Kidney epithelial cell (primary cell): ENCODE results near the gene INCENP. TPM values are rescaled to one million over a fixed set of nuclear protein-coding genes. Genes with fewer than 3 reads are reported as not detected.
A peak's percentile ranks its signal among the peaks of the same experiment; 100 is the strongest.
"Not testable (repeated sequence)": the region's sequence is repeated elsewhere in the genome, so short reads cannot be mapped to it uniquely, and the experiment has no call there.

Source experiments
- DNase-seq: peaks from one replicate; pipeline ENCODE4 v3.0.0-alpha.2; 2010; ENCODE audit warnings: low read depth
- H3K27me3 ChIP-seq: 2 replicates; pipeline ENCODE4 v1.6.0; 2011; ENCODE audit warnings: low read length; ENCODE audit not compliant: control insufficient read depth, insufficient read depth
- H3K36me3 ChIP-seq: 2 replicates; pipeline ENCODE4 v1.5.1; 2011; ENCODE audit warnings: low read length; ENCODE audit not compliant: control insufficient read depth, insufficient read depth
- H3K4me3 ChIP-seq: 2 replicates; pipeline ENCODE4 v1.5.1; 2011; ENCODE audit warnings: low read depth, mild to moderate bottlenecking, control low read depth, low read length
- CTCF ChIP-seq: IDR thresholded peaks from 2 replicates; pipeline ENCODE4 v1.5.1; 2011; ENCODE audit warnings: mild to moderate bottlenecking, moderate library complexity, low read length, control low read depth, inconsistent platforms; ENCODE audit not compliant: insufficient read depth, poor library complexity, severe bottlenecking
- total RNA-seq: library from RNA; depleted of rRNA; stranded (reverse); fragments of >200 nt; gene quantifications from 2 replicates; pipeline ENCODE4 v1.2.3, GENCODE V29; 2015

INCENP gene
- total RNA-seq: 16.1 and 18.8 TPM in 2 replicates

DNA sequence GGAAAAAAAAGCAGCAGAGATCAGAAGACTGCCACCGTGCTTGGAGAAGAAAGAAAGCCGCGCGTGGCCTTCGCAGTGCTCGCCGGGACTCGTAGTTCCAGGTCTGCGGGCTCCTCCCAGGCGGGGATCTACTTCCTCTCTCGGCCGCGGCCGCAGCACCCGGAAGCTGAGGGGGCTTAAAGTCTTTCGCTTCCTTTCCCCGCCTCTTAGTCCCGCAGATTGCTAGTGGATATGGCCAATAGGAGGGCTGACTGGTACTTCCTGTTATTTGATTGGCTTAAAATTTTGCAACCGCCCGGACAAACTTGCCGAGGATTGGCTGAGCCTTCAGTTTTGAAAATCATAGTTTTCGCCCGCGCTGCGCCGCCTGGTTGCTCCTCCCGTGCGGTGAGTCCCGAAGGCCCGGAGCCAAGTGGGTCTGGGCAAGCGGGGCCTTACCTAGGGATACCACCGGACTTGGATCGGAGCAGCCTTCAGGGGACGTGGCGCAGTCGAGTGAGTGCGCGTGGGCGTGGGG lies at the start of gene INCENP:
Gene INCENP (plus strand): TSS at position 343 of the 517 bp plus-strand sequence. CDS start 4,151 bp downstream, outside the sequence.
- Histone ChIP-seq H3K4me3 (peak within 1 kb of the TSS; percentile 79), H3K27me3 (no peaks in the 10 kb centered on the region), H3K36me3 (no peaks in the 10 kb centered on the region)
- TF ChIP-seq CTCF: no peak
- DNase-seq: peak; percentile 89

DNA sequence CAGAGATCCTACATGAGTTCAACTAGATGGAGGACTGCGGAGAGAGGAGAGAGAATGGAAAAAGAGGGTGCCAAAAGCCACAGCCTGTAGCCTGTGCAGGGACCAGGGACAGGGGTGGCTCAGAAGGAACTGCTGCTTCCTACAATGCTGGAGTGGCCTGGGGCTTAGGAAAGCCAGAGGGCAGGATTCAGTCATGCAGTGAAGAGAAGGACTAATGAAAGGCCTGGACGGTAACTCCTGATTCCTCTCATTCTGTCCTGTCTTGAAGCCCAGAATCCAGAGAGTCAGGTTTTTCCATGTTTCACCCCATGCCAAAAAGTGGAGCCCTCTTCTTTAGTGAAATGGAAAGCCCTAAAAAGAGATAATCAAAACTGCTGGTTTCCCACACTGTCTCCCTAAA lies 48.4 kb upstream of the INCENP start:
- H3K36me3 ChIP-seq: no peaks in the 10 kb centered on the region
- no peaks in the 10 kb centered on the region for H3K27me3 ChIP-seq
- TF ChIP-seq CTCF: no peak
- no peak overlapping the region for H3K4me3 ChIP-seq
- DNase-seq: no peak

- H3K27me3 ChIP-seq: no peaks in the 10 kb centered on the region
- DNase-seq: no peak
- no peaks in the 10 kb centered on the region for H3K36me3 ChIP-seq
- H3K4me3 ChIP-seq: no peak overlapping the region
- no peak for TF ChIP-seq CTCF
Measured at GRCh38 chr11:62077132-62077531, 46.7 kb upstream of the INCENP start.

GRCh38 chr11:62081378-62082291 lies 42.2 kb upstream of the INCENP start:
- H3K36me3 ChIP-seq: no peaks in the 10 kb centered on the region
- H3K4me3 ChIP-seq: no peak overlapping the region
- DNase-seq: peak; percentile 38
- no peaks in the 10 kb centered on the region for H3K27me3 ChIP-seq
- peak; percentile 86 for TF ChIP-seq CTCF

DNA sequence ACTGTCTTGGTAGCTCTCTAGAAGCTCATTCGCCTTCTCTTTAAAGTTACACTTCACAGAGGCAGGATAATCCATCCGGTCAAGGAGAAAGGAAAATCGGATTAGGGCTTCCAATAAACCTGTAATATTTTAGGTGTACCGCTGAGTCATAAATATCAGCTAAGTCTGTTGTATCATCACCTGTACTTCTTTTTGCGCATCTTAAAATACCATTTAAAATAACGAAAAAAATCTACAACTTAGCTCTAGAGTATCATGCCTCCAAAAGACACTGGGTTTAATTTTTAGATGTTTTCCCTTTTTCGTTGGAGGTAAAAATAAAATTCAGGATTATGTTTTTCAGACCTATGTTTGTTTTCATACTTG lies 41.5 kb upstream of the INCENP start:
- no peaks in the 10 kb centered on the region for H3K27me3 ChIP-seq
- no peaks in the 10 kb centered on the region for H3K36me3 ChIP-seq
- DNase-seq: no peak
- no peak for TF ChIP-seq CTCF
- no peak overlapping the region for H3K4me3 ChIP-seq

DNA sequence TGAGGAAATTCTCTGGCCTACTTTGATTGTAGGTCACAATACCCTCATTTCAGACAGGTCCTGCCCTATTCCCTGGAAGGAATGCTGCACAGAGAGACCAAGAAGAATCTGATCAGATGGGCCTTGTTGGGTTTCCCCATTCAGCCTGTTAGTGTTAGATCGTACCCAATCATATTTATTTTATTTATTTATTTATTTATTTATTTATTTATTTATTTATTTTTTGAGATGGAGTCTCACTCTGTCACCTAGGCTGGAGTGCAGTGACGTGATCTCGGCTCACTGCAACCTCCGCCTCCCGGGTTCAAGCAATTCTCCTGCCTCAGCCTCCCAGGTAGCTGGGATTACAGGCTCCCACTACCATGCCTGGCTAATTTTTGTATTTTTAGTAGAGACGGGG lies 39.0 kb upstream of the INCENP start:
- H3K4me3 ChIP-seq, H3K27me3 ChIP-seq, DNase-seq, H3K36me3 ChIP-seq: not testable (repeated sequence)
